Measurements from ENCODE around the gene ZMAT3. TPM values are rescaled to one million over a fixed set of nuclear protein-coding genes. Genes with fewer than 3 reads are reported as not detected.

The ZMAT3 gene
- total and polyA plus RNA-seq, 7 donors: 2.4 to 16.9 (median 12.4) TPM

DNA sequence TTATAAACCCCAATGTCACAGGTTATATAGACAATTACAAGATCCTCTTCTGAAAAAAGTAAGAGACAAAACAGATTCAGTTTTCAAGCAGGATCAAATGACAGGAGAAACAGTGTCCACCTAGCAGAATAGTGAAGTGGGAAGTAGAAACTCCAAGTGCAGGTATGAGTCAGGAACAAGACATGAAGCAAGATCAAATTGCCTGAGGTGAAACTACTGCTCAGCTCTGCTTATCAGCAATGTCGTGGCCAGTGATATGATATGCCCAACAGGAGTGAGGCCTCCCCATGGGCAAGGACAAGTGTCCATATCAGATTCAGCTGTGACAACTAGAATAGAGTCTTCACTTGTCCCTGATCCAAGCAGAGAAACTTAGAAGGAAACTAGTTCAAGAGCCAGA lies 100.0 kb downstream of the ZMAT3 start:
- Histone ChIP-seq H3K27me3 (no peaks in the 10 kb centered on the region), H3K4me1 (peaks cover 0 to 7% (median 4%) of the 10 kb centered on the region in 4 donors), H3K27ac (no peak overlapping the region), H3K9me3 (peaks cover 0 to 2% (median 0%) of the 10 kb centered on the region in 4 donors), H3K4me3 (no peak overlapping the region), H3K36me3 (no peaks in the 10 kb centered on the region)
- 16 to 59% methylated on average over 1 of the region's 1 CpG for WGBS, 2 donors
- TF ChIP-seq, protein P1, sequence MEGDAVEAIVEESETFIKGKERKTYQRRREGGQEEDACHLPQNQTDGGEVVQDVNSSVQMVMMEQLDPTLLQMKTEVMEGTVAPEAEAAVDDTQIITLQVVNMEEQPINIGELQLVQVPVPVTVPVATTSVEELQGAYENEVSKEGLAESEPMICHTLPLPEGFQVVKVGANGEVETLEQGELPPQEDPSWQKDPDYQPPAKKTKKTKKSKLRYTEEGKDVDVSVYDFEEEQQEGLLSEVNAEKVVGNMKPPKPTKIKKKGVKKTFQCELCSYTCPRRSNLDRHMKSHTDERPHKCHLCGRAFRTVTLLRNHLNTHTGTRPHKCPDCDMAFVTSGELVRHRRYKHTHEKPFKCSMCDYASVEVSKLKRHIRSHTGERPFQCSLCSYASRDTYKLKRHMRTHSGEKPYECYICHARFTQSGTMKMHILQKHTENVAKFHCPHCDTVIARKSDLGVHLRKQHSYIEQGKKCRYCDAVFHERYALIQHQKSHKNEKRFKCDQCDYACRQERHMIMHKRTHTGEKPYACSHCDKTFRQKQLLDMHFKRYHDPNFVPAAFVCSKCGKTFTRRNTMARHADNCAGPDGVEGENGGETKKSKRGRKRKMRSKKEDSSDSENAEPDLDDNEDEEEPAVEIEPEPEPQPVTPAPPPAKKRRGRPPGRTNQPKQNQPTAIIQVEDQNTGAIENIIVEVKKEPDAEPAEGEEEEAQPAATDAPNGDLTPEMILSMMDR (IDR thresholded peaks at IDR 0.05): no peak
- intact Hi-C loops (cut with DNase I): no loop called here
- no peak for DNase-seq

GRCh38 chr3:178969004-178969700 lies 102.5 kb downstream of the ZMAT3 start:
- Histone ChIP-seq H3K36me3 (no peaks in the 10 kb centered on the region), H3K4me1 (peaks cover 0 to 12% (median 10%) of the 10 kb centered on the region in 4 donors), H3K4me3 (no peak overlapping the region), H3K9me3 (peaks cover 0 to 2% (median 0%) of the 10 kb centered on the region in 4 donors), H3K27ac (no peak overlapping the region), H3K27me3 (no peaks in the 10 kb centered on the region)
- no peak for DNase-seq
- intact Hi-C loops (cut with DNase I): no loop called here
- TF ChIP-seq POLR2AphosphoS5 (IDR thresholded peaks at IDR 0.05) (no peak), EP300 (IDR thresholded peaks at IDR 0.05) (no peak), POLR2A (IDR thresholded peaks at IDR 0.05) (no peak)
- TF ChIP-seq, protein P1 (IDR thresholded peaks at IDR 0.05): no peak
- 71 to 74% methylated on average over 5 of the region's 5 CpGs for WGBS, 2 donors

Small RNA genes lying within 50 kb of the gene (small RNA-seq; reads per million reads assigned to genes)
- 0 reads per million in 3 donors for gene RF00019

Other genes starting within 250 kb of the ZMAT3 start
- gene PIK3CA, start 76.5 kb upstream of the ZMAT3 start, total RNA-seq: 10 to 100 TPM; 21.6 to 44.6 (median 25.4) TPM
- gene PIK3CA, start 76.5 kb upstream of the ZMAT3 start, polyA plus RNA-seq: 1 to 10 TPM; 3.0 to 7.6 (median 3.5) TPM
- 1 to 10 TPM; 2.7 to 7.2 (median 4.8) TPM for gene KCNMB3, start 179.3 kb upstream of the ZMAT3 start, total RNA-seq
- gene KCNMB3, start 179.3 kb upstream of the ZMAT3 start, polyA plus RNA-seq: 1 to 10 TPM in 2 of 3 donors, under 1 TPM in 1; 0.60 to 1.5 (median 1.2) TPM